ENCODE measurements around the gene IST1. TPM values are rescaled to one million over a fixed set of nuclear protein-coding genes. Genes with fewer than 3 reads are reported as not detected.
A peak's percentile ranks its signal among the peaks of the same experiment; 100 is the strongest.

Gene IST1
- total RNA-seq, 1 donor from 2014 or later, result 167 TPM

DNA sequence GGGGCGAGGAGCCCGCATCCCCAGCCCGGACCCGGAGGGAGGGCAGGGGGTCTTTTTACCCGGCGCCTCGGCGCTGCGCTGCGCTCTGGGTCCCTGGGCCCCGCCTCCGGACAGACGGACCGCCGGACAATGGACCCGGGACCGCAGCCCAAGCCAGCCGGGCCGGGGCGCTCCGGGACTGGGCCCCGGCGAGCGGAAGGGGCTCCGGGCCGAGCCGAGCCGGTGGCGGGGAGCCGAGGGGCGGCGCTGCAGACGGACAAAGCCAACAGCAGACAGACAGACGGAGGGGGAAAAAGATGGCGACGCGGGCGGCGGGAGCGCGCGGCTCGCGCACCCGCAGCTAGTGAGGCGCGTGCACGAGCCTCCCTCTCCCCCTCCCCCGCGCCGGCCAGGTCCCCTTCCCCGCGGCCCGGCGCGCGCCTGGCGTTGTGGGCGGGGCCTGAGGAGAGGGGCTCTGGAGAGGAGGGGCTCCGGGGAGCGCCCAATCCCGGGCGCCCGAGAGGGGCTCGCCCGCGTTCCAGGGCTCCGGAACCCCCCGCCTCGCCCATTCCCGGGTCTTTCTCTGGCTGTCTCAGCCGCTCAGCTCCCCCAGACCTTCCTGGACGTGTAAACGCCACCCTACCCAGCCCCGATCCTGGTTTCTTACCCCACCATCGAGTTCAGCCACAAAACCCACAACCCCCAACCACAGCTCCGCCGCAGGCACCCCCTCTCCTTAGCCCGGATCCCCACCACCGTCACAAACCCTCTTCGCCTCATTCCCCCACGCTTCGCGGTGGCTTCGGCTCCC lies 11.3 kb upstream of the IST1 start, which contains the start of gene ZNF821:
Gene ZNF821, minus strand, starts transcription at position 334 of the 790 bp plus-strand sequence. CDS start 4,236 bp downstream, outside the sequence.
- Mint-ChIP-seq H3K4me1 (ENCODE audit: low read depth) (peaks cover 45% of the 10 kb centered on the region), H3K27me3 (ENCODE audit: low read depth) (peaks cover 9% of the 10 kb centered on the region), H3K9me3 (no peaks in the 10 kb centered on the region), H3K27ac (peak within 1 kb of the TSS; percentile 95), H3K36me3 (ENCODE audit: low read depth) (peaks cover 20% of the 10 kb centered on the region), H3K4me3 (ENCODE audit: low read depth) (peak within 1 kb of the TSS; percentile 96)
- intact Hi-C loops (cut with micrococcal nuclease), result loop anchor here (1.0 to 5.0 kb wide), 4 partner anchors 11 to 162 kb away; partner anchors contain the start of genes AP1G1, IST1 and PHLPP2
- peak; percentile 68 for DNase-seq (ENCODE audit: low spot score)

DNA sequence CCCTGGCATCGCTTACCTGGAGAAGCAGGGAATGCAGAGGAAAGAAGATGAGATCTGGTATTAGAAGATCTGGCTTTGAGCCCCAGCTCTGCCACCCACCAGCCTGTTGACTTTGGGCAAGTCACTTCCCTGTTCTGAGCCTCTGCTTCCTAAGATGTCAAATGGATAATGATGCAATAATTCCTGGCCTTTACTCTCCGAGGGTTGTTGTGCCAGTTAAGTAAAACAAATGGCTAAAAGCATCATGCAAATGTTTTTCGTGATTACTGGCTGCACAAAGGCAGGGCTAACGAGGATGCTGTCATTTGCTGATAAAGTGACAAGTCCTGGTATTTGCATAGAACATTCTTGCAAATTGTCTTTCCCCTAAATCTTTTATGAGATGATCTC lies 10.1 kb upstream of the IST1 start:
- peaks cover 35% of the 10 kb centered on the region for H3K4me1 Mint-ChIP-seq (ENCODE audit: low read depth)
- peaks cover 9% of the 10 kb centered on the region for H3K27me3 Mint-ChIP-seq (ENCODE audit: low read depth)
- H3K36me3 Mint-ChIP-seq (ENCODE audit: low read depth), result peaks cover 8% of the 10 kb centered on the region
- no peak for DNase-seq (ENCODE audit: low spot score)
- intact Hi-C loops (cut with micrococcal nuclease), result loop anchor here (2.0 kb wide), 1 partner anchor 76 kb away; the partner anchor contains the start of gene AP1G1
- no peaks in the 10 kb centered on the region for H3K9me3 Mint-ChIP-seq
- H3K4me3 Mint-ChIP-seq (ENCODE audit: low read depth), result peak overlapping the region; percentile 96
- H3K27ac Mint-ChIP-seq, result no peak overlapping the region

DNA sequence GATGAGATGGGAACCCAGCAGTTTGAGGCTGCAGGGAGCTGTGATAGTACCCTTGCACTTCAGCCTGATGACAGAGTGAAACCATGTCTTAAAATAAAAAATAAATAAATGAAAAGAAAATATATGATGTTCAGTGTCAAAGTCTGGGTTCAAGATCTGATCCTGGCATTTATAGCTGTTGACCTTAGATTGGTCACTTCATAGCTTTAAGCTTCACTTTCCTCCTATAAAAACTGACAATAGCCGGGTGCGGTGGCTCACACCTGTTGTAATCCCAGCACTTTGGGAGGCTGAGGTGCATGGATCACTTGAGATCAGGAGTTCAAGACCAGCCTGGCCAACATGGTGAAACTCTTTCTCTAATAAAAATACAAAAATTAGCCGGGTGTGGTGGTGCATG lies 6.2 kb upstream of the IST1 start:
- no peak for DNase-seq (ENCODE audit: low spot score)
- Mint-ChIP-seq H3K4me1 (ENCODE audit: low read depth) (peaks cover 13% of the 10 kb centered on the region), H3K27ac (no peak overlapping the region), H3K36me3 (ENCODE audit: low read depth) (no peaks in the 10 kb centered on the region), H3K9me3 (no peaks in the 10 kb centered on the region), H3K4me3 (ENCODE audit: low read depth) (no peak overlapping the region), H3K27me3 (ENCODE audit: low read depth) (peaks cover 9% of the 10 kb centered on the region)
- intact Hi-C loops (cut with micrococcal nuclease), result no loop called here

DNA sequence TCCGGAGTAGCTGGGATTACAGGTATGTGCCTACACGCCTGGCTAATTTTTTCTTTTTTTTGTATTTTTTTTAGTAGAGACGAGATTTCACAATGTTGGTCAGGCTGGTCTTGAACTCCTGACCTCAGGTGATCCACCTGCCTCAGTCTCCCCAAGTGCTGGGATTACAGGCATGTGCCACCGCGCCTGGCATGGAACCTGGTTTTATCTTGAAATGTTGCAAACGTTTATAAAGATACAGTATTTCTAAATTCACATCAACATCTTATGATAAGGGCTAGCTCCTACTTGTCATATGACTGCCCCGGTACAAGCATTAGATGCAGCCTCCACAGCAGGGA lies 1.5 kb upstream of the IST1 start:
- H3K9me3 Mint-ChIP-seq, result no peaks in the 10 kb centered on the region
- H3K36me3 Mint-ChIP-seq (ENCODE audit: low read depth), result peaks cover 13% of the 10 kb centered on the region
- intact Hi-C loops (cut with micrococcal nuclease), result loop anchor here (2.0 to 10.0 kb wide), 4 partner anchors 13 to 201 kb away; partner anchors contain the start of genes DHX38, PHLPP2 and TXNL4B
- no peak for DNase-seq (ENCODE audit: low spot score)
- H3K27ac Mint-ChIP-seq, result peak overlapping the region; percentile 98
- peaks cover 11% of the 10 kb centered on the region for H3K4me1 Mint-ChIP-seq (ENCODE audit: low read depth)
- no peaks in the 10 kb centered on the region for H3K27me3 Mint-ChIP-seq (ENCODE audit: low read depth)
- peak overlapping the region; percentile 95 for H3K4me3 Mint-ChIP-seq (ENCODE audit: low read depth)

DNA sequence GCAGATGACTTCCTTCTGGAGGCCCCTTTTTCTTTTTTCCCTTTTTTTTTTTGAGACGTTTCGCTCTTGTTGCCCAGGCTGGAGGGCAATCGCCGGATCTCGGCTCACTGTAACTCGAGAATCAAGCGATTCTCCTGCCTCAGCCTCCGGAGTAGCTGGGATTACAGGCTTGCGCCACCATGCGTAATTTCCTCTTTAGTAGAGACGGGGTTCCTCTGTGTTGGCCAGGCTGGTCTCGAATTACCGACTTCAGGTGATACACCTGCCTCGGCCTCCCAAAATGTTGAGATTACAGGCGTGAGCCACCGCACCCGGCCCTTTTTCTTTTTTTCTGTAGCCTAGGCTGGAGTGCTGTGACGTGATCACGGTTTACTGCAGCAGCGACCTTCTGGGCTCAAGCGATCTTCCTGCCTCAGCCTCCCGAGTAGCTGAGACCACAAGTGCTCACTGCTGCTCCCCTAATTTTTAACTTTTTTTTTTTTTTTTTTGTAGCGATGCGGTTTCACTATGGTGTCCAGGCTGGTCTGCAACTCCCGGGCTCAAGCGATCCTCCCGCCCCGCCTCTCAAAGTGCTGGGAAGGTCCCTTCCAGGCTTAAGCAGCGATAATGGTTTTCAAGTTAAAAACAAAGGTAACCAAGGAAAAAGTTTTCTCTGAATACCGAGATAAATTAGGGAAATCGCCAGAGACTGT lies 956 bp upstream of the IST1 start:
- peak overlapping the region; percentile 98 for H3K27ac Mint-ChIP-seq
- H3K9me3 Mint-ChIP-seq, result no peaks in the 10 kb centered on the region
- H3K4me3 Mint-ChIP-seq (ENCODE audit: low read depth), result peak overlapping the region; percentile 95
- peak; percentile 27 for DNase-seq (ENCODE audit: low spot score)
- intact Hi-C loops (cut with micrococcal nuclease), result loop anchor here (2.0 to 10.0 kb wide), 4 partner anchors 14 to 200 kb away; partner anchors contain the start of genes DHX38, PHLPP2 and TXNL4B
- peaks cover 13% of the 10 kb centered on the region for H3K36me3 Mint-ChIP-seq (ENCODE audit: low read depth)
- peaks cover 12% of the 10 kb centered on the region for H3K4me1 Mint-ChIP-seq (ENCODE audit: low read depth)
- no peaks in the 10 kb centered on the region for H3K27me3 Mint-ChIP-seq (ENCODE audit: low read depth)

DNA sequence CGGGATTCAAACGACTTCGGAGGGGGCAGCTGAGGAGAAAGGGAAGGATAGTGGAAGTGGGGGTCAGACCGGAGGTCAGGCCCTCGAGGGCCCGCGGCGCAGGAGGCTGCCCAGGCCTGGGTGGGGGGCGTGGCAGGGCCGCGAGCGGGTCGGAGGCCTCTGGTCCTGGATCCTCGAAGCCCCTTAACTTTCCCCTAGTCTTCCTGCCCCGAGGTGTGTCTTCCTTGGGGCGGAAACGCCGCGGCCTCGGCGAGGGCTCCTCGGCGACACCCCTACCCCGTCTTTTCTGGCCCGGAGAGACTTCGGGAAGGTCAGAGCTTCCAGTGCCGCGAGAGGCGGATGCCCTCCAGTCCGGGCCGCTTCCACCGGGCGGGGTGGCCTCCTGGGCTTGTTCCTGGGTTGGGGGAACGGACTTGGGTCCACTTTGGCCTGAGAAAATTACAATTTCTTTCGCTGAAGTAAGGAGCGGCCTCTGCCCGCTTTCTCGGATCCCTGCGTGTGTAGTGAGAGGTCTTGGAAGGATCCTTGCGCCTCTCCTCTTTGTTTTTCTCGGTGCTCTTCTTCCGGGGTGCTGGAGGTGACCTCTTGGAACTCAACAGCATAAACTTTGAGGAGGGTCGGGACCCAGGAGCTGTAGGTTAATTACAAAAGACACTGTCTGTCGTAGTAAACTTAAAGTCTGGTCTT lies 491 bp downstream of the IST1 start:
- H3K27me3 Mint-ChIP-seq (ENCODE audit: low read depth), result no peaks in the 10 kb centered on the region
- DNase-seq (ENCODE audit: low spot score), result no peak
- no peaks in the 10 kb centered on the region for H3K9me3 Mint-ChIP-seq
- peaks cover 18% of the 10 kb centered on the region for H3K4me1 Mint-ChIP-seq (ENCODE audit: low read depth)
- peak overlapping the region; percentile 98 for H3K27ac Mint-ChIP-seq
- H3K36me3 Mint-ChIP-seq (ENCODE audit: low read depth), result peaks cover 17% of the 10 kb centered on the region
- H3K4me3 Mint-ChIP-seq (ENCODE audit: low read depth), result peak overlapping the region; percentile 95
- intact Hi-C loops (cut with micrococcal nuclease), result loop anchor here (1.0 to 10.0 kb wide), 9 partner anchors 12 to 199 kb away; partner anchors contain the start of genes AP1G1, DHODH, DHX38 and PHLPP2

DNA sequence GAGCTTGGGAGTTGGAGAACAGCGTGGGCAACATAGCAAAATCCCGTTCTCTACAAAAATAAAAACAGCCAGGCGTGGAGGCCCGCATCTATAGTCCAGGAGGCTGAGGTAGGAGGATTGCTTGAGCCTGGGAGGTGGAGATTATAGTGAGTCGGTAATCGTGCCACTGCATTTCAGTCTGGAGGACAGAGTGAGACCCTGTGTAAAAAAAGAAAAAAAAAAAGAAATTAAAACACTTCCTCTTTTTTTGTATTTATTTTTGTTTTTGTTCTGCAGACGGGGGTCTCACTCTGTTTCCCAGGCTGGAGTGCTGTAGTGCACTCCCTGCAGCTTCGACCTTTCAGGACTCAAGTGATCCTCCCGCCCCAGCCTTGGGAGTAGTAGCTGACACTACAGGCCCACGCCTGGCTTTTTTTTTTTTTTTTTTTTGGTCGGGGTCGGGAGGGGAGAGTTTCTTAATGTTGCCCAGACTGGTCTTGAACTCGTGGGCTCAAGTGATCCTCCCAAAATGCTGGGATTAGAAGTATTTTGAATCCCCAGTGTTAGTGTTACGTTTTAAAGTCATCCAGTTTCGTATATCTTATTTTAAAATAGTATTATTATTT lies 1.5 kb downstream of the IST1 start:
- DNase-seq (ENCODE audit: low spot score), result no peak
- Mint-ChIP-seq H3K27ac (no peak overlapping the region), H3K27me3 (ENCODE audit: low read depth) (no peaks in the 10 kb centered on the region), H3K36me3 (ENCODE audit: low read depth) (peaks cover 23% of the 10 kb centered on the region), H3K9me3 (no peaks in the 10 kb centered on the region), H3K4me1 (ENCODE audit: low read depth) (peaks cover 23% of the 10 kb centered on the region), H3K4me3 (ENCODE audit: low read depth) (peak overlapping the region; percentile 95)
- intact Hi-C loops (cut with micrococcal nuclease), result loop anchor here (5.0 to 10.0 kb wide), 2 partner anchors 65 to 198 kb away; partner anchors contain the start of genes DHX38 and TXNL4B

DNA sequence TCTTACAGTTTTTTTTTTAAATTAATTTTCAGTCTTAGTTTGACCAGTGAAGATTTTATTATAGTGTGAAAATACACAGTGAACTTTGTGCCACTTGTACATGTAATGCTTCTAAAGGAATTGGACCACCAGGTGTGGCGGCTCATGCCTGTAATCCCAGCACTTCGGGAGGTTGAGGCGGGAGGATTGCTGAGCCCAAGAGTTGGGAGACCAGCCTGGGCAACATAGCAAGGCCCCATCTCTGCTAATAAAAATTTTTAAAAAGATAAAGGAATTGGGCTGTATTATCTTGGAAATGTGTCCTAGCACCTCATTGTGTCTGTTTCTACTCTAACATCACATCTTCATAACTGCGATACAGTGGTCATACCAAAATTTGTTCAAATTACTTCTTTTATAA lies 3.8 kb downstream of the IST1 start:
- intact Hi-C loops (cut with micrococcal nuclease), result loop anchor here (5.0 to 10.0 kb wide), 2 partner anchors 63 to 196 kb away; partner anchors contain the start of genes DHX38 and TXNL4B
- H3K4me1 Mint-ChIP-seq (ENCODE audit: low read depth), result peaks cover 31% of the 10 kb centered on the region

DNA sequence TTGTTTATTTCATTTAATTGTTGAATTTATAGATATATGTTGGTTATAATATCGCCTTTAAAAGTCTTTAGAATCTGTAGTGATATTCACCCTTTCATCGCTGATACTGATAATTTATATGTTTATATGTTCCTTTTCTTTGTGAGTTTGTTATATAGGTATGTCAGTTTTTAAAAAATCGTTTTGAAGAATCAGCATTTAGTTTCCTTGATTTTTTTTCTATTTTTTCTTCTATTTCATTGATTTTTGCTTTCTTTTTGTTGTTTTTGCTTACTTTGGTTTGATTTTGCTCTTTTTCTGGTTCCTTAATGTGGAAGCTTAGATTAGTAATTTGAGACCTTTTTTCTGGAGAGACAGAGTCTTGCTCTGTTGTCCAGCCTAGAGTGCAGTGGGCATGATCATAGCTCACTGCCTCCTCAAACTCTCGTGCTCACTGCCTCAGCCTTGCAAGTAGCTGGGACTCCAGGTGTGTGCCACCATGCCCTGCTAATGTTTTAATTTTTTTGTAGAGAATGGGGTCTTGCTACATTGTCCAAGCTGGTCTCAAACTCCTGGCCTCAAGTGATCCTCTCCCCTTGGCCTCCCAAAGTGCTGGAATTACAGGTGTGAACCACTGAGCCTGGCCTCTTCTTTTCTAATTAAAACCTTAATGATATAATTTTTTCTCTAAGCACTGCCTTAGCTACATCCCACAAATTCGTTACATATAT lies 7.5 kb downstream of the IST1 start:
- H3K9me3 Mint-ChIP-seq, result no peaks in the 10 kb centered on the region
- H3K27me3 Mint-ChIP-seq (ENCODE audit: low read depth), result no peaks in the 10 kb centered on the region
- H3K27ac Mint-ChIP-seq, result no peak overlapping the region
- H3K36me3 Mint-ChIP-seq (ENCODE audit: low read depth), result peaks cover 34% of the 10 kb centered on the region
- intact Hi-C loops (cut with micrococcal nuclease), result no loop called here
- no peak for DNase-seq (ENCODE audit: low spot score)
- peaks cover 30% of the 10 kb centered on the region for H3K4me1 Mint-ChIP-seq (ENCODE audit: low read depth)
- no peak overlapping the region for H3K4me3 Mint-ChIP-seq (ENCODE audit: low read depth)

More for the DNA sequence above, 3.8 kb downstream of the IST1 start:
- Mint-ChIP-seq H3K27ac (no peak overlapping the region), H3K4me3 (ENCODE audit: low read depth) (no peak overlapping the region), H3K27me3 (ENCODE audit: low read depth) (no peaks in the 10 kb centered on the region), H3K36me3 (ENCODE audit: low read depth) (peaks cover 36% of the 10 kb centered on the region), H3K9me3 (no peaks in the 10 kb centered on the region)
- no peak for DNase-seq (ENCODE audit: low spot score)

DNA sequence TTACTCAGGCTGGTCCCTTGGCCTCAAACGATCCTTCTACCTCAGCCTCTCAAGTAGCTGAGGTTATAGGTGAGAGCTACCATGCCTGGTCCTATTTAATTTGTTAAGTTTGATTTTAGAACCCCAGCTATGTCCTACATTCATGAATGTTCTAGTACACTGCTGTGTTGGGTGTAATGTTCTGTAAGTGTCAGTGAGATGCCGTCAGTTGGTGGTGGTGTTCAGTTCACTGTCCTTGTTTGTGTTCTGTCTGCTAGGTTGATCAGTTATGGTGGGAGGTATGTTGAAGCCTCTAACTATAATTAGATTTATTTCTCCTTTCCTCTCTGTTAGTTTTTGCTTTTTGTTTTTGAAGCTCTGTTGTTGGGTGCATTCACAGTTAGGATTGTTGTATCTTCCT lies 8.3 kb downstream of the IST1 start:
- Mint-ChIP-seq H3K27ac (no peak overlapping the region), H3K4me1 (ENCODE audit: low read depth) (peaks cover 30% of the 10 kb centered on the region)
- intact Hi-C loops (cut with micrococcal nuclease), result no loop called here

DNA sequence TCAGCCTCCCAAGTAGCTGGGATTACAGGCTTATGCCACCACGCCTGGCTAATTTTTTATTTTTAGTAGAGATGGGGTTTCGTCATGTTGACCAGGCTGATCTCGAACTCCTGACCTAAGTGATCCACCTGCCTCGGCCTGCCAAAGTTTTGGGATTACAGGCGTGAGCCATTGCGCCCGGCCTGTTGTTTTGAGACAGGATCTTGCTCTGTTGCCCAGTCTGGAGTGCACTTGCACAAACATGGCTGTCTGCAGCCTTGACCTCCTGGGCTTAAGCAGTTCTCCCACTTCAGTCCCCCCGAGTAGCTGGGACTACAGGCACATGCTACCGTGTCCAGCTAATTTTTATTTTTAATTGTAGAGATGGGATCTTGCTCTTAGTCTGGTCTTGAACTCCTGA lies 8.9 kb downstream of the IST1 start:
- no peaks in the 10 kb centered on the region for H3K27me3 Mint-ChIP-seq (ENCODE audit: low read depth)
- peaks cover 43% of the 10 kb centered on the region for H3K36me3 Mint-ChIP-seq (ENCODE audit: low read depth)
- intact Hi-C loops (cut with micrococcal nuclease), result no loop called here
- no peak overlapping the region for H3K27ac Mint-ChIP-seq
- H3K9me3 Mint-ChIP-seq, result no peaks in the 10 kb centered on the region
- DNase-seq (ENCODE audit: low spot score), result no peak
- H3K4me3 Mint-ChIP-seq (ENCODE audit: low read depth), result no peak overlapping the region
- peaks cover 30% of the 10 kb centered on the region for H3K4me1 Mint-ChIP-seq (ENCODE audit: low read depth)

More for the DNA sequence above, 8.3 kb downstream of the IST1 start:
- Mint-ChIP-seq H3K4me3 (ENCODE audit: low read depth) (no peak overlapping the region), H3K36me3 (ENCODE audit: low read depth) (peaks cover 38% of the 10 kb centered on the region), H3K27me3 (ENCODE audit: low read depth) (no peaks in the 10 kb centered on the region), H3K9me3 (no peaks in the 10 kb centered on the region)
- DNase-seq (ENCODE audit: low spot score), result no peak
